Neural cell (in vitro differentiated cells): ENCODE data around the gene FILIP1. TPM values are rescaled to one million over a fixed set of nuclear protein-coding genes. Genes with fewer than 3 reads are reported as not detected.
A peak's percentile ranks its signal among the peaks of the same experiment; 100 is the strongest.

Experiments
- H2AFZ ChIP-seq: fragments of 200-600, 300-800 bp; sonication (generic), shearing (Covaris generic); 2 replicates; pipeline ENCODE4 v1.6.0; 2014; ENCODE audit warnings: low read depth, mild to moderate bottlenecking, antibody characterized with exemption, low read length, moderate library complexity
- H3F3A ChIP-seq: fragments of 200-600 bp; shearing (Covaris generic); 2 replicates; pipeline ENCODE4 v1.6.1; 2016; ENCODE audit warnings: mild to moderate bottlenecking, moderate library complexity, mixed read lengths, antibody characterized with exemption, low read length; ENCODE audit not compliant: insufficient read depth, poor library complexity, severe bottlenecking
- H3K27ac ChIP-seq: fragments of 200-600, 300-800 bp; sonication (generic), shearing (Covaris generic); 2 replicates; pipeline ENCODE4 v1.5.1; 2014; ENCODE audit warnings: mild to moderate bottlenecking, low read length, moderate library complexity
- H3K27me3 ChIP-seq: fragments of 300-800, 200-600 bp; sonication (generic), shearing (Covaris generic); 2 replicates; pipeline ENCODE4 v1.6.0; 2014; ENCODE audit warnings: mild to moderate bottlenecking, low read depth, low read length, moderate library complexity; ENCODE audit not compliant: insufficient read depth
- H3K36me3 ChIP-seq: fragments of 300-800, 200-600 bp; sonication (generic), shearing (Covaris generic); 2 replicates; pipeline ENCODE4 v1.5.1; 2014; ENCODE audit warnings: mild to moderate bottlenecking, antibody characterized with exemption, low read length, moderate library complexity; ENCODE audit not compliant: insufficient read depth
- H3K4me2 ChIP-seq: fragments of 300-800, 200-600 bp; sonication (generic), shearing (Covaris generic); 2 replicates; pipeline ENCODE4 v1.6.0; 2014; ENCODE audit warnings: mild to moderate bottlenecking, low read length
- H3K4me3 ChIP-seq: fragments of 300-800, 200-600 bp; sonication (generic), shearing (Covaris generic); 2 replicates; pipeline ENCODE4 v1.5.1; 2014; ENCODE audit warnings: mild to moderate bottlenecking, low read length, moderate library complexity
- H3K79me2 ChIP-seq: fragments of 200-600 bp; shearing (Covaris generic); replicated peaks from 2 replicates; pipeline ENCODE4 v1.6.0; 2014; ENCODE audit warnings: mild to moderate bottlenecking, low read length, moderate library complexity; ENCODE audit not compliant: insufficient read depth
- H3K9ac ChIP-seq: fragments of 300-800, 200-600 bp; sonication (generic), shearing (Covaris generic); 2 replicates; pipeline ENCODE4 v1.6.1; 2016; ENCODE audit warnings: mild to moderate bottlenecking, low read length, mixed read lengths
- H3K9me2 ChIP-seq: fragments of 200-600 bp; shearing (Covaris generic); 2 replicates; pipeline ENCODE4 v1.6.1; 2016; ENCODE audit warnings: mild to moderate bottlenecking, low read length, mixed read lengths; ENCODE audit not compliant: insufficient read depth
- H3K9me3 ChIP-seq: fragments of 200-600, 300-800 bp; sonication (generic), shearing (Covaris generic); 2 replicates; pipeline ENCODE4 v1.6.1; 2016; ENCODE audit warnings: mild to moderate bottlenecking, mixed run types, low read length, moderate library complexity, mixed read lengths
- H4K20me1 ChIP-seq: fragments of 200-600 bp; shearing (Covaris generic); 2 replicates; pipeline ENCODE4 v1.6.1; 2016; ENCODE audit warnings: mild to moderate bottlenecking, mixed run types; ENCODE audit not compliant: insufficient read depth
- EP300 ChIP-seq: fragments of 450-650 bp; conservative IDR thresholded peaks from 2 replicates; pipeline ENCODE4 v1.6.1; 2014; ENCODE audit warnings: antibody characterized with exemption, mild to moderate bottlenecking, moderate library complexity; ENCODE audit not compliant: poor library complexity, severe bottlenecking
- EZH2 ChIP-seq: fragments of 200-600, 300-800 bp; shearing (Covaris generic), sonication (generic); IDR thresholded peaks from 2 replicates; pipeline ENCODE4 v1.6.1; 2014; ENCODE audit warnings: antibody characterized with exemption, low read length, borderline replicate concordance, mild to moderate bottlenecking; ENCODE audit not compliant: insufficient read depth, poor library complexity, severe bottlenecking
- MXI1 ChIP-seq: fragments of 450-650 bp; conservative IDR thresholded peaks from 2 replicates; pipeline ENCODE4 v1.6.1; 2014; ENCODE audit warnings: antibody characterized with exemption, mild to moderate bottlenecking; ENCODE audit not compliant: poor library complexity, severe bottlenecking
- POLR2AphosphoS5 ChIP-seq: IDR thresholded peaks from 2 replicates; pipeline ENCODE4 v1.6.1; 2012
- RAD21 ChIP-seq: fragments of 450-650 bp; conservative IDR thresholded peaks from 2 replicates; pipeline ENCODE4 v1.6.1; 2014; ENCODE audit warnings: antibody characterized with exemption, mild to moderate bottlenecking, moderate library complexity
- SMC3 ChIP-seq: fragments of 450-650 bp; conservative IDR thresholded peaks from 2 replicates; pipeline ENCODE4 v1.6.1; 2014; ENCODE audit warnings: antibody characterized with exemption, mild to moderate bottlenecking, moderate library complexity; ENCODE audit not compliant: poor library complexity
- TAF1 ChIP-seq: IDR thresholded peaks from 2 replicates; pipeline ENCODE4 v1.6.1; 2012; ENCODE audit warnings: low read depth
- polyA plus RNA-seq: library from polyadenylated mRNA; depleted of rRNA; stranded (reverse); fragments of >200 nt; gene quantifications from 2 replicates; pipeline ENCODE4 v1.2.3, GENCODE V29; 2014
- TF ChIP-seq, protein P1 (sequence below): IDR thresholded peaks from 2 replicates; pipeline ENCODE4 v1.6.1; 2012; ENCODE audit warnings: borderline replicate concordance
- TF ChIP-seq, protein P2 (sequence below): fragments of 450-650 bp; IDR thresholded peaks from 2 replicates; pipeline ENCODE4 v1.5.1; 2014; ENCODE audit warnings: antibody characterized with exemption, mild to moderate bottlenecking, moderate library complexity; ENCODE audit not compliant: poor library complexity, severe bottlenecking

The FILIP1 gene
- polyA plus RNA-seq, 1 donor from 2014 or later: 1.4 TPM

DNA sequence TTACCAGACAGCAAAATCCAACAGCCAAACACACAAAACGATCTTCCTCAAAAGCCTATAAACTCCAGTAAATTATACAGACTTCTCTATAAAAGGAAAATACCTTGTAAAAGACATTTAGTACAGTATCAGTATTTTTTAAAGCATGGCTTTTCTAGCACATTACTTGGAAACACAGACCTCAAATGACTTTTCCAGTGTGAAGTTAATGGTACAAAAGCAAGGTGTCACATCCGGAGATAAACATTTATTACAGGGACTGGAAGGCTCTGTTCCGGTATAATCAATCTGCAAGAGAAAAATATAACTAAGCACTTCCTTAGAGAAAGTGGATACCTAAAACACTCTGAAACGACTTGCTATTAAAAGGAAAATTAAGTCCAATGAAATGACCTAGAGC is 226.1 kb downstream of the FILIP1 start:
- H3K9me3 ChIP-seq: no peaks in the 10 kb centered on the region
- no peaks in the 10 kb centered on the region for H3K27me3 ChIP-seq
- no peak overlapping the region for H3K9ac ChIP-seq
- H3K79me2 ChIP-seq: peaks cover 40% of the 10 kb centered on the region
- peaks cover 2% of the 10 kb centered on the region for H3K36me3 ChIP-seq
- no peaks in the 10 kb centered on the region for H3K9me2 ChIP-seq
- H4K20me1 ChIP-seq: no peaks in the 10 kb centered on the region
- H3K27ac ChIP-seq: no peak overlapping the region
- no peak overlapping the region for H3K4me3 ChIP-seq
- no peak overlapping the region for H3K4me2 ChIP-seq
- no peak for TF ChIP-seq EZH2
- no peak for TF ChIP-seq EP300
- TF ChIP-seq MXI1: no peak
- no peak for TF ChIP-seq POLR2AphosphoS5
- no peak for TF ChIP-seq SMC3
- TF ChIP-seq, protein P1, sequence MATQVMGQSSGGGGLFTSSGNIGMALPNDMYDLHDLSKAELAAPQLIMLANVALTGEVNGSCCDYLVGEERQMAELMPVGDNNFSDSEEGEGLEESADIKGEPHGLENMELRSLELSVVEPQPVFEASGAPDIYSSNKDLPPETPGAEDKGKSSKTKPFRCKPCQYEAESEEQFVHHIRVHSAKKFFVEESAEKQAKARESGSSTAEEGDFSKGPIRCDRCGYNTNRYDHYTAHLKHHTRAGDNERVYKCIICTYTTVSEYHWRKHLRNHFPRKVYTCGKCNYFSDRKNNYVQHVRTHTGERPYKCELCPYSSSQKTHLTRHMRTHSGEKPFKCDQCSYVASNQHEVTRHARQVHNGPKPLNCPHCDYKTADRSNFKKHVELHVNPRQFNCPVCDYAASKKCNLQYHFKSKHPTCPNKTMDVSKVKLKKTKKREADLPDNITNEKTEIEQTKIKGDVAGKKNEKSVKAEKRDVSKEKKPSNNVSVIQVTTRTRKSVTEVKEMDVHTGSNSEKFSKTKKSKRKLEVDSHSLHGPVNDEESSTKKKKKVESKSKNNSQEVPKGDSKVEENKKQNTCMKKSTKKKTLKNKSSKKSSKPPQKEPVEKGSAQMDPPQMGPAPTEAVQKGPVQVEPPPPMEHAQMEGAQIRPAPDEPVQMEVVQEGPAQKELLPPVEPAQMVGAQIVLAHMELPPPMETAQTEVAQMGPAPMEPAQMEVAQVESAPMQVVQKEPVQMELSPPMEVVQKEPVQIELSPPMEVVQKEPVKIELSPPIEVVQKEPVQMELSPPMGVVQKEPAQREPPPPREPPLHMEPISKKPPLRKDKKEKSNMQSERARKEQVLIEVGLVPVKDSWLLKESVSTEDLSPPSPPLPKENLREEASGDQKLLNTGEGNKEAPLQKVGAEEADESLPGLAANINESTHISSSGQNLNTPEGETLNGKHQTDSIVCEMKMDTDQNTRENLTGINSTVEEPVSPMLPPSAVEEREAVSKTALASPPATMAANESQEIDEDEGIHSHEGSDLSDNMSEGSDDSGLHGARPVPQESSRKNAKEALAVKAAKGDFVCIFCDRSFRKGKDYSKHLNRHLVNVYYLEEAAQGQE: no peak
- TF ChIP-seq TAF1: no peak
- TF ChIP-seq, protein P2, sequence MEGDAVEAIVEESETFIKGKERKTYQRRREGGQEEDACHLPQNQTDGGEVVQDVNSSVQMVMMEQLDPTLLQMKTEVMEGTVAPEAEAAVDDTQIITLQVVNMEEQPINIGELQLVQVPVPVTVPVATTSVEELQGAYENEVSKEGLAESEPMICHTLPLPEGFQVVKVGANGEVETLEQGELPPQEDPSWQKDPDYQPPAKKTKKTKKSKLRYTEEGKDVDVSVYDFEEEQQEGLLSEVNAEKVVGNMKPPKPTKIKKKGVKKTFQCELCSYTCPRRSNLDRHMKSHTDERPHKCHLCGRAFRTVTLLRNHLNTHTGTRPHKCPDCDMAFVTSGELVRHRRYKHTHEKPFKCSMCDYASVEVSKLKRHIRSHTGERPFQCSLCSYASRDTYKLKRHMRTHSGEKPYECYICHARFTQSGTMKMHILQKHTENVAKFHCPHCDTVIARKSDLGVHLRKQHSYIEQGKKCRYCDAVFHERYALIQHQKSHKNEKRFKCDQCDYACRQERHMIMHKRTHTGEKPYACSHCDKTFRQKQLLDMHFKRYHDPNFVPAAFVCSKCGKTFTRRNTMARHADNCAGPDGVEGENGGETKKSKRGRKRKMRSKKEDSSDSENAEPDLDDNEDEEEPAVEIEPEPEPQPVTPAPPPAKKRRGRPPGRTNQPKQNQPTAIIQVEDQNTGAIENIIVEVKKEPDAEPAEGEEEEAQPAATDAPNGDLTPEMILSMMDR: no peak
- TF ChIP-seq RAD21: no peak
- no peak overlapping the region for H2AFZ ChIP-seq
- no peaks in the 10 kb centered on the region for H3F3A ChIP-seq

DNA sequence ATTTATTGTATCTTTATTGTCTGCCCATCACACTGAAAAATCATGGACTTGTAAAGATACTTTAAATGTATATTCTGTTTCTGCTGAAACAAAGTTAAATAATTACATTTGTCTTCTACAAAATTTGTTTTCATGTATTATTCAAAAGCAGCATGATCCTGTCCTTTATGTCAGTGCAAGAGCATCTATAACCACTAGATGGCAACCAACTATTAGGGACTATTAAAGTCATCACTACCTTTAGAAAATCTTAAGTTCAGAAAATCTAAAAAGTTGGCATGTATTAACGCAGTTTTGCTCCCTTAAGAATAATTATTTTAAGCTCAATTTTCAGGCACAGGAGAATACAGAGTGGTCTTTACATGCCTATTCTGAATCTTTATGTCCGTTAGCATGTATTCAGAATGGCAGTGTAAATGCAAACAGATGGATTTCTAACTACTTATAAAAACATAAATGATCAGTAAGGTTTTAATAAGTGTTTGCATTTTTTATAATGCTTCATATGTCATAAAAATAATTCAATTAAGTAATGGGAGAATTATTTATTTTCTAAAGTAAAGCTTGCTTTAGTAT is 226.8 kb downstream of the FILIP1 start:
- Histone ChIP-seq H3K9me2 (no peaks in the 10 kb centered on the region), H3K9me3 (no peaks in the 10 kb centered on the region), H3K27me3 (no peaks in the 10 kb centered on the region), H3K79me2 (peaks cover 40% of the 10 kb centered on the region), H3K4me2 (no peak overlapping the region), H3K4me3 (no peak overlapping the region), H3K9ac (no peak overlapping the region), H4K20me1 (no peaks in the 10 kb centered on the region), H3F3A (no peaks in the 10 kb centered on the region), H2AFZ (no peak overlapping the region), H3K36me3 (no peaks in the 10 kb centered on the region), H3K27ac (no peak overlapping the region)
- TF ChIP-seq SMC3 (peak; percentile 86), EP300 (no peak), POLR2AphosphoS5 (no peak), RAD21 (peak; percentile 80)
- TF ChIP-seq, protein P2: peak; percentile 81
